ENCODE measurements around the gene TIMM17A. TPM values are rescaled to one million over a fixed set of nuclear protein-coding genes. Genes with fewer than 3 reads are reported as not detected.
"Not testable (repeated sequence)": the region's sequence is repeated elsewhere in the genome, so short reads cannot be mapped to it uniquely, and the experiment has no call there.

TIMM17A gene
- total RNA-seq, 2 experiments from 2014 or later, result 34.0 to 39.5 TPM

- POLR2A ChIA-PET, result interaction anchor here (2.7 kb wide), 1 partner anchor 9 kb away, joined by 11 read pairs; the partner anchor contains the start of gene TIMM17A
- peaks cover 58% of the 10 kb centered on the region for H3K27me3 Mint-ChIP-seq
These were observed 9.5 kb upstream of the TIMM17A start for GRCh38 chr1:201945863-201946223.

GRCh38 chr1:201946224-201946908 lies 8.9 kb upstream of the TIMM17A start, which contains the start of gene LMOD1:
TSS of gene LMOD1 (minus strand) at chr1:201946548. CDS start at chr1:201946340, 208 bp downstream.
- no peak within 1 kb of the TSS for H3K4me3 Mint-ChIP-seq
- DNase-seq, result no peak
- H3K9me3 Mint-ChIP-seq, result no peaks in the 10 kb centered on the region
- ATAC-seq (ENCODE audit: low read depth), result peak; percentile 45
- POLR2A ChIA-PET, result interaction anchor here (2.7 kb wide), 1 partner anchor 9 kb away, joined by 11 read pairs; the partner anchor contains the start of gene TIMM17A
- no peak within 1 kb of the TSS for H3K27ac Mint-ChIP-seq
- no peaks in the 10 kb centered on the region for H3K36me3 Mint-ChIP-seq
- peaks cover 57% of the 10 kb centered on the region for H3K27me3 Mint-ChIP-seq
- H3K4me1 Mint-ChIP-seq, result peaks cover 6% of the 10 kb centered on the region

More at GRCh38 chr1:201945863-201946223, 9.5 kb upstream of the TIMM17A start:
- Mint-ChIP-seq H3K9me3 (no peaks in the 10 kb centered on the region), H3K36me3 (no peaks in the 10 kb centered on the region), H3K4me3 (no peak overlapping the region), H3K27ac (no peak overlapping the region), H3K4me1 (peaks cover 6% of the 10 kb centered on the region)
- DNase-seq (no peak), ATAC-seq (ENCODE audit: low read depth) (no peak)

DNA sequence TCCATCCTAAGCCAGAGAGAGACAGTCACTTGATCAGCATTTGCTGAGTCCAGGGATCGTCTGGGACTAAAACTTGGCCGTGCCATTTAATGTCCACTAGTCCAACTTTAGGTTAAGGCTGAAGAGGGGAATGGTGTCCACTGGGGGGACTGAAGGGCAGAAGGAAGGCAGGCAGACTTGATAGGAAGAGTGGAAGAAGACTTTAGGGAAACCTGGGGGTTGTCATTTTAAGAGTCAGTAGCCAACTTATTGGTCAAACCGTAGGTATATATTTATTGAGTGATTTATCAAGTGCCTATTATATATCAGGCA lies 7.7 kb upstream of the TIMM17A start:
- Mint-ChIP-seq H3K27me3 (peaks cover 55% of the 10 kb centered on the region), H3K4me3 (no peak overlapping the region), H3K36me3 (no peaks in the 10 kb centered on the region), H3K9me3 (no peaks in the 10 kb centered on the region), H3K4me1 (peaks cover 6% of the 10 kb centered on the region), H3K27ac (no peak overlapping the region)
- POLR2A ChIA-PET, result no interaction called here
- DNase-seq, result no peak
- no peak for ATAC-seq (ENCODE audit: low read depth)

GRCh38 chr1:201949491-201949890 lies 5.8 kb upstream of the TIMM17A start:
- Mint-ChIP-seq H3K36me3 (no peaks in the 10 kb centered on the region), H3K27ac (no peak overlapping the region), H3K4me1 (peaks cover 10% of the 10 kb centered on the region), H3K4me3 (no peak overlapping the region), H3K27me3 (peaks cover 43% of the 10 kb centered on the region), H3K9me3 (no peaks in the 10 kb centered on the region)
- POLR2A ChIA-PET, result no interaction called here
- DNase-seq (no peak), ATAC-seq (ENCODE audit: low read depth) (no peak)

- Mint-ChIP-seq H3K27me3 (peaks cover 2% of the 10 kb centered on the region), H3K4me1 (peaks cover 15% of the 10 kb centered on the region), H3K36me3 (peaks cover 8% of the 10 kb centered on the region), H3K4me3 (peak overlapping the region; percentile 99), H3K9me3 (no peaks in the 10 kb centered on the region), H3K27ac (peak overlapping the region; percentile 92)
- no peak for ATAC-seq (ENCODE audit: low read depth)
- DNase-seq, result no peak
- POLR2A ChIA-PET, result interaction anchor here (0.7 to 2.3 kb wide), 5 partner anchors 9 to 343 kb away, joined by 4 to 11 read pairs (median 6); partner anchors contain the start of genes LMOD1 and RNPEP
These were observed 867 bp upstream of the TIMM17A start for GRCh38 chr1:201954263-201955008.

DNA sequence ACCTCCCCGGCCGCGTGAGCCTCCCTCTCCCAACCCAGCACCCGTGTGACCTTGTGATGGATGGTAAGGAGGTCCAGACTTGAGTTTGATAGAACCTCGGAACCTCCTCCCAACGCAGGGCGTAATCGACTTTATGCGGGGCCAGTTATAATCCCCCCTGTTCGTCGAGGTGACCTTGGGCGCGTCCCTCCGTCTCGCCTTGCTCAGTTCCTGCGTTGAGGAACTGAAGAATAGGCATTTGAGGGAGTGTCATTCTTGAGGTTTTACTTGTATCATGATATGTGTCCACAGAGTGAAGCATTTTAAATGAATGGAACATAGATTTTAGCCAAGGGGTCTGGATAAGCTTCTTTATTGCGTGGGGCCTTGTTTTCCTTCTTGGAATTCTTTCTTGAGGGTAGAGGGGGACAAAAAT lies 433 bp downstream of the TIMM17A start:
- ATAC-seq (ENCODE audit: low read depth), result peak; percentile 70
- Mint-ChIP-seq H3K9me3 (no peaks in the 10 kb centered on the region), H3K27ac (peak overlapping the region; percentile 92)

DNA sequence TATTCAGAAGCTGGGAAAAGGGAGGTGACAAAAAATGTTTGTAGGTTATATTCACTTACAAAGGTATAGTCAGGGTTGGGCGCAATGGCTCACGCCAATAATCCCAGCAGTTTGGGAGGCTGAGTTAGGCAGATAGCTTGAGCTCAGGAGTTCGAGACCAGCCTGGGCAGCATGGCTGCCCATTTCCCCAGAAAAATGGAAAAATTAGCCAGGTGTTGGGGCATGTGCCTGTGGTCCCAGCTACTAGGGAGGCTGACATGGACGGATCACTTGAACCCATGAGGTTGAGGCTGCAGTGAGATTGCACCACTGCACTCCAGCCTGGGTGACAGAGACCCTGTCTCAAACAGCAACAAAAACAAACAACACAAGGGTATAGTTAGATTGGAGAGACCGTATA lies 3.0 kb downstream of the TIMM17A start:
- ATAC-seq (ENCODE audit: low read depth), result no peak
- POLR2A ChIA-PET, result no interaction called here

More for the DNA sequence above, 433 bp downstream of the TIMM17A start:
- POLR2A ChIA-PET, result interaction anchor here (0.9 to 2.3 kb wide), 3 partner anchors 10 to 60 kb away, joined by 3 to 11 read pairs (median 10); partner anchors contain the start of gene LMOD1
- Mint-ChIP-seq H3K36me3 (peaks cover 8% of the 10 kb centered on the region), H3K4me3 (peak overlapping the region; percentile 99), H3K27me3 (no peaks in the 10 kb centered on the region), H3K4me1 (peaks cover 15% of the 10 kb centered on the region)
- no peak for DNase-seq

GRCh38 chr1:201962382-201962781 lies 7.1 kb downstream of the TIMM17A start:
- H3K27me3 Mint-ChIP-seq; DNase-seq; H3K4me3 Mint-ChIP-seq; H3K9me3 Mint-ChIP-seq; POLR2A ChIA-PET; H3K4me1 Mint-ChIP-seq; H3K27ac Mint-ChIP-seq; ATAC-seq (ENCODE audit: low read depth): not testable (repeated sequence)
- peaks cover 12% of the 10 kb centered on the region for H3K36me3 Mint-ChIP-seq

More for the DNA sequence above, 3.0 kb downstream of the TIMM17A start:
- Mint-ChIP-seq H3K4me3 (no peak overlapping the region), H3K27ac (no peak overlapping the region), H3K36me3 (peaks cover 8% of the 10 kb centered on the region), H3K27me3 (no peaks in the 10 kb centered on the region), H3K9me3 (no peaks in the 10 kb centered on the region), H3K4me1 (peaks cover 15% of the 10 kb centered on the region)
- DNase-seq, result no peak

GRCh38 chr1:201964261-201964660 lies 9.0 kb downstream of the TIMM17A start:
- no peaks in the 10 kb centered on the region for H3K9me3 Mint-ChIP-seq
- H3K4me1 Mint-ChIP-seq, result no peaks in the 10 kb centered on the region
- H3K4me3 Mint-ChIP-seq, result no peak overlapping the region
- peaks cover 9% of the 10 kb centered on the region for H3K36me3 Mint-ChIP-seq
- DNase-seq (no peak), ATAC-seq (ENCODE audit: low read depth) (no peak)
- H3K27ac Mint-ChIP-seq, result no peak overlapping the region
- POLR2A ChIA-PET, result no interaction called here
- H3K27me3 Mint-ChIP-seq, result no peaks in the 10 kb centered on the region

DNA sequence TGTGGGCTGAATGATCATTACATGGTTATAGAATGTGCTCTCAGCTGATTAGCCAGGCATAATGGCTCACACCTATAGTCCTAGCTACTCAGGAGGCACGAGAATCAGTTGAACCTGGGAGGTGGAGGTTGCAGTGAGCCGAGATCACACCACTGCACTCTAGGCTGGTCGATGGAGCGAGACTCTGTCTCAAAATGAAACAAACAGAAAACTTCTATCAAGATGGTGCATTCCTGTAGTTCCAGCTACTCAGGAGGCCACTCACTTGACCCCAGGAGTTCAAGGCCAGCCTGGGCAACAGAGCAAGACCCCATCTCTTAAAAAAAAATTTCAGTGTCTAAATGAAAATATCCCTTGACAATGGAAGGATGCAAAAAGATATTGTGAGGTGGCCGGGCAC lies 10.9 kb downstream of the TIMM17A start:
- DNase-seq, result no peak
- no peak for ATAC-seq (ENCODE audit: low read depth)
- no peaks in the 10 kb centered on the region for H3K27me3 Mint-ChIP-seq
- H3K4me3 Mint-ChIP-seq, result no peak overlapping the region
- H3K9me3 Mint-ChIP-seq, result no peaks in the 10 kb centered on the region
- peaks cover 18% of the 10 kb centered on the region for H3K36me3 Mint-ChIP-seq
- H3K4me1 Mint-ChIP-seq, result no peaks in the 10 kb centered on the region
- H3K27ac Mint-ChIP-seq, result no peak overlapping the region
- POLR2A ChIA-PET, result no interaction called here

DNA sequence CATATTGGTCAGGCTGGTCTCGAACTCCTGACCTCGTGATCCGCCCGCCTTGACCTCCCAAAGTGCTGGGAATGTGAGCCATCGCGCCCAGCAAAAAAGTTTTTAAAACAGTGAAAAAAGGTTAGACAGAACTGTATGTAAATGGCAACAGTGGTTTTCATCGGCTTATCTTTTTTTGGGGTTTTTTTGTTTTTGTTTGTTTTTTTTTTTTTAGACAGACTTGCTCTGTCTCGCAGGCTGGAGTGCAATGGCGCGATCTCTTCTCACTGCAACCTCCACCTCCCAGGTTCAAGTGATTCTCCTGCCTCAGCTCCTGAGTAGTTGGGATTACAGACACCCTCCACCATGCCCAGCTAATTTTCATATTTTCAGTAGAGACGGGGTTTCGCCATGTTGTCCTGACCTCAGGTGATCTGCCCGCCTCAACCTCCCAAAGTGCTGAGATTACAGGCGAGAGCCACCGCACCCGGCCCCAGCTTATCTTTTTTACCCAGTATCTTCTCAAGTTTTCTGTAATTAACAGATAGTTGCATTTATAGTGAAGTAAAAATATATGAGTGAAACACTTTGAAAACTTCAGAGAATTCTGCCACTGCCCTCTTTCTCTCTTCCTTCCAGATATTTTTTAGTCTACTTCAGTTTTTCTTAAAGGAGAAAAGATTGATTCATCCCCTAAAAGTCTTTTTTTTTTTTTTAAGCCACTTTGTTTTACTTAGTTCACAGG lies 13.1 kb downstream of the TIMM17A start:
- peaks cover 18% of the 10 kb centered on the region for H3K36me3 Mint-ChIP-seq
- POLR2A ChIA-PET, result no interaction called here
- H3K27me3 Mint-ChIP-seq, result no peaks in the 10 kb centered on the region
- no peak overlapping the region for H3K4me3 Mint-ChIP-seq
- H3K27ac Mint-ChIP-seq, result no peak overlapping the region
- peaks cover 1% of the 10 kb centered on the region for H3K4me1 Mint-ChIP-seq
- no peak for ATAC-seq (ENCODE audit: low read depth)
- no peaks in the 10 kb centered on the region for H3K9me3 Mint-ChIP-seq
- DNase-seq, result no peak

GRCh38 chr1:201970334-201971159 lies 15.2 kb downstream of the TIMM17A start:
- Mint-ChIP-seq H3K36me3 (peaks cover 17% of the 10 kb centered on the region), H3K9me3 (no peaks in the 10 kb centered on the region), H3K27ac (no peak overlapping the region), H3K4me3 (no peak overlapping the region), H3K4me1 (peaks cover 1% of the 10 kb centered on the region), H3K27me3 (peaks cover 10% of the 10 kb centered on the region)
- ATAC-seq (ENCODE audit: low read depth), result no peak
- POLR2A ChIA-PET, result no interaction called here
- no peak for DNase-seq

Measured in activated naive CD8-positive, alpha-beta T cell treated with anti-CD3 and anti-CD28 coated beads, Interleukin-2, amount 10 ng/mL, durations not matched to agents 7 days and 5 days (primary cell).